GM21390 (cell line): ENCODE results near the gene ZNF219.

Experiments
- ATAC-seq: cut with Tn5 transposase; IDR thresholded peaks from one replicate; pipeline ENCODE4 v1.9.1; 2021; ENCODE audit not compliant: unreplicated experiment

Gene ZNF219

DNA sequence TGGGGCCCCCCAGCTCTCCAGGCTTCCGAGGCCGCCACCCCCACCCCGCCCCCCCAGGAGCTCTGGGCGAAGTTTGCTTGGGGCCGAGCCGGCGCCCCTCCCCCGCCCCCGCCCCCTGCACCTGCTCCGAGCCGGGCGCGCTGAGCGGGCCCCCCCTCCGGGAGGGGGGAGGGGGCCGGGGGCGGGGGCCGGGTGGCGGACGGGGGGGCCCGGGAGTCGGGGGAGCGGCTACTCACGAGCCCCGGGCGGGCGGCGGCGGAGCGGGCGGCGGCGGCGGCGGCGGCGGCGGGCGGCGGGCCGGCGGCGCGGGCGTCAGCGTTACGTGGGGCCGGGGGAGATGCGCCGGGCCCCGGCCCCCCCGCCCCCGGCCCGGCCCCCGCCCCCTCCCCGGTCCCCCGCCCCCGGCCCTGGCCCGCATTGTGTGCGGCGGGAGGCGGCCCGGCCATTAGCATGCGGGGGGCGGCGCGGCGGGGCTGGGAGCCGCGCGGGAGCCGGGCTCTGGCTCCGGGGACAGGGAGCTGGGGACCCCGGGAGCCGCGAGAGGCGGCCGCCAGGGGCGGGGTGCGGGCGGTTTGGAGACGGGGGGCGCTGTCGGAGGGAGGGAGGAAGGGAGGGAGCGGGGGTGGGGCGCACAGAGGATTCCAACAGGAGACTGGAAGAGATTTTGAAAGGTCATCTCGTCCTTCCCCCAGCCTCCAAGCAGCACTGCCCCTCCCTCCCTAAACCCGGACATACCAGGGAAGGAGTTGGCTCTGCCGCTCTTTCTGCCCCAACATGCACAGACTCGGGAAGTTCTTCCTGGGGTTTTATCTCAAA is at the start of gene ZNF219:
Gene ZNF219 (minus strand): TSS at position 580 of the 816 bp plus-strand sequence. CDS start 5,064 bp downstream, outside the sequence.
- no peak for ATAC-seq

DNA sequence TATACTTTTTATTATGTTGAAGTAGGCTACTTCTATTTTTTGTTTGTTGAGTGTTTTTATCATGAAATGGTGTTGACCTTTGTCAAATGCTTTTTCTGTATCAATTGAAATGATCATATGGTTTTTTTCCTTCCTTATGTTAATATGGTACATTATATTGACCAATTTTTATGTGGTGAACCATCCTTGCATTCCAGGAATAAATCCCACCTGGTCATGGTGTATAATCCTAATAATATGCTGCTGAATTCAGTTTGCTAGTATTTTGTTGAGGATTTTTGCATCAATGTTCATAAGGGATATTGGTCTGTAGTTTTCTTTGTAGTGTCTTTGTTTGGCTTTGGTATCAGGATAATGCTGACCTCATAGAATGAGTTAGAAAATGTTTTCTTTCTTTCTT is 47.0 kb upstream of the ZNF219 start:
- ATAC-seq: no peak

DNA sequence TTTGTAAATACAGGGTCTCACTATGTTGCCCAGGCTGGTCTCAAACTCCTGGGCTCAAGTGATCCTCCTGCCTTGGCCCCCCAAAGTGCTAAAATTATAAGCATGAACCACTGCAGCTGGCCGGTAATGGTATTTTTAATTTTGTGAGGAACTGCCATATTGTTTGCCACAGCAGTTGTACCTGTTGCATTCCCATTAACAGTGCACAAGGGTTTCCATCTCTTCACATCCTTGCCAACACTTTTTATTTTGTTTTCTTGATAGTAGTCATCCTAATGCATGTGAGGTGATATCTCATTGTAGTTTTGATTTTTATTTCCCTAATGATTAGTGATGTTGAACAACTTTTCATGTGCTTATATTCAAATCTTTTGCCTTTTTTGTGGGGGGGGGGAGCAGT is 43.9 kb upstream of the ZNF219 start:
- no peak for ATAC-seq

DNA sequence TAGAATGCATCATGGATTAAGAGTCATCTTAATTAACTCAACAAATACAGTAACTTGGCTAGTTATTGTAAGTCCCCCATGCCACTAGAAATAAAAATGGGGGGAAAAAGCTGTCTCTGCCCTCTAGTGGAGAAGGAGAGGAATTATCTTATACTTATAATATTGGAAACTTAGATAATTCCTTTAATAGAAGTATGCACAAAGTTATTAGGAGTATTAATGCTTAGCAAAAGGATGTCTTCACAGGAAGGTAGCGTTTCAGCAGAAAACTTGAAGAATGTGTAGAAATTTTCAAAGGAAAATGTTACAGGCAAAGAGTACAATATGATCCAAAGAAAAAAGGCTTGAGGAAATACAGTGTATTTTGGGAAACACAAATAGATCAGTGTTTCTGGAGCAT is 37.6 kb upstream of the ZNF219 start:
- ATAC-seq: no peak

DNA sequence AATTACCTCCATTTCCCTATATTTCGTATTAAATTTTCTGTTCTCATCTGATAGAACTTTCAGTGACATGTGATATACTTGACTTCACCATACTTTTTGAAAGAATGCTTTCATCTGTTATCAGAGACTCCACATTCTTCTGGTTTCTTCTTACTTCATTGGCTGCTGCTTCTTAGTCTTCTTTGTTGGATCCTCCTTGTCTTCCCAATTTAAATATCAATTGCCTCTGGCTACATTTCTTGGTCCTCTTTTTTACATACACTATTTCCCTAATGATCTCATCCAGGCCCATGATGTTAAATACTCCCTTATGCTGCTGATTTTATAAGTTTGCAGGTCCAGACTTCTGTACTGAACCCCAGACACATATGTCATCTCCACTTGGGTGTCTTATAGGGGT is 35.4 kb upstream of the ZNF219 start:
- no peak for ATAC-seq

DNA sequence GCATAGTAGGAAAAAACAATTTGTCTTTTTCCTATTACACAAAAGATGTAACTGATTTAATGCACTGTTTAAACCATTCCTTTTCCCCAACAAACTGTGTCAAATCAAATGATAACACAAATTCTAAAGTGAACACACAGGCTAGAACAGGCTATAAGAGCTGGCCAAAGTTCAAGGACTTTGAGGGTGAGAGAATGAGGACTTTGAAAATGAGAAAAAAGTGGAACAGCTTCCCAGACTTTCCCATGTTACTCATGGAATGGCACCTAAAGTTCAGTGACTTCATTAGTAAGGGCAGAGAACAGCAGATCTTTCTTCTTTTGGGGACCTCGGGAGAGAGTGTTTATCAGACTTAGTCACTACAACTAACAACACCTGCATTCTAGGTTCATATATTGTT is 25.0 kb upstream of the ZNF219 start:
- no peak for ATAC-seq

DNA sequence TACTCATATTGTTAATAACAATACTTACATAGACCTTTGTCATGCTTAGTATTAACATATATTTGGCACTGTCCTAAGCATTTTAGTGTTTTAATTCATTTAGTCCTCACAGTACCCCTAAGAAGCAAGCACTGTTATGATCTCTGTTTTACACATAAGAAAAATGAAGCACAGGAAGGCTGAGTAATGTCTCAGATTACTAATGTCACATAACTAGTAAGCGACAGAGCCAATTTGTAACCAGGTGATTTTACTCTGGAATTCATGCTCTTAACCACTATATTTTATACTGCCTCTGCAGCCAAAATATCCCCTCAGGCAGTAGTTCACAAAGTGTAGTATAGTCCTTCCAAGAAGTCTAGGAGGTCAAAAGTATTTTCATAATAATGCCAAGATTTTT is 22.7 kb upstream of the ZNF219 start:
- no peak for ATAC-seq

DNA sequence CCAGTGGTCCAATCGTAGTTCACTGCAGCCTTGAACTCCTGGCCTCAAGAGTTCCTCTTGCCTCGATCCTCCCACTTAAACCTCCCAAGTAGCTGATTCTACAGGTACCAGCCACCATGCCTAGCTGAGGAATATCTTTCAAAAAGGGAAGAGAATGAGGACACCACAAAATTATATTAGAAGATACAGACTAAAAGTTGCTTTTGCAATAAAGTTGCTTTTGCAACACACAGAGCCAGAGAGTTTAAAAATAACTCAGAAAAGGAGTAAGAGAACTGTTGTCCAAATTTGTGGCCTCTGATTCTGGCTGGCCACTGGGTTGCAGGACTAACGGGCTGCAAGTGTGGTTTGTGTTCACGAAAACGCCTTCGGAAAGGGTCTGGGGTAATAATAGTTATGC is 22.2 kb upstream of the ZNF219 start:
- no peak for ATAC-seq

DNA sequence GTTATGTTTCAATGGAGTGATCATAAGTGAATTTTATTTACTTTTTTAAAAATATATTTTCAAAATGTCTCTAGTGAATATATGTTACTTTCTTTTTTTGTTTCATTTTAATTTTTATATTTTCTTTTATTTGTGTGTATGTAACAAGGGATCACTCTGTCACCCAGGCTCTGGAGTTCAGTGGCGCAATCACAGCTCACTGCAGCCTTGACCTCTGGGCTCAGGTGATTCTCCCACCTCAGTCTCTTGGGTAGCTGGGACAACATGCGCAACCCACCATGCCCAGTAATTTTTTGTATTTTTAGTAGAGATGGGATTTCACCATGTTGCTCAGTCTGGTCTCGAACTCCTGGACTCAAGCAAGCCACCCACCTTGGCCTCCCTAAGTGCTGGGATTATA is 20.5 kb upstream of the ZNF219 start:
- ATAC-seq: no peak

DNA sequence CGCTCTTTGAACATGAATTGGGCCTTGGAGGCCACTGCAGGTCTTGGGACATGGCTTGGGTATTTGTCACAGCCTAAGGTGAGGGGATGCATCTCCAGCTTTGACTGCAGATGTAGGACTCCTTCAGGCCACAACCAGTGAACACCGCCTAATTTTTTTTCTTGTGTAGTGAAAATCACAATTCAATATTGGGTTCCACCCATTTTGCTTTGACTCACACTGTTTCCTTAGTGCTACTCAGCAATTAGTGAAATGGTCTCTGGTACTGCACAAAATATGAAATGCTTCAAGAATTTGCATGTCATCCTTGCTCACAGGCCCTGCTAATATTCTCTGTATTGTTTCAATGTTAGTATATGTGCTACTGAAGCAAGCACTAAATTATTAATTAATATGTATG is 14.9 kb upstream of the ZNF219 start:
- ATAC-seq: no peak

DNA sequence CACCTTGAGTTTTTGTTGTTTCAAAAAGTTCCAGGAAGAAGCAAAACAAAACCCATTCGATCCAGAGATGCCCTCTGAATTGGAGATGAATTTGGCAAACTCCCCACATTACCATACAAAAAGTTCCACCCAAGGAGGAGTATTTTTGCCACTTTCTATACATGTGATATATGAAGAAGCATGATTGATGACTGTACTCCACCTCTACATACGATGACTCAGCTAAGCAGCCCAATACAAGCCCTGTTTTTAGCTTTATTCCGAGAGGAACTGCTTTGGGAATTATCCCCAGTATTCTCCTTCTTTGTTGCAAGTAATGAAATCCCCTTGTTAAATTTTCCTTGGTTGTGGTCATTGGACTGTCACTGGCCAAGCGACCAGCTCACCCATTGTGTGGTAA is 13.8 kb upstream of the ZNF219 start:
- no peak for ATAC-seq

DNA sequence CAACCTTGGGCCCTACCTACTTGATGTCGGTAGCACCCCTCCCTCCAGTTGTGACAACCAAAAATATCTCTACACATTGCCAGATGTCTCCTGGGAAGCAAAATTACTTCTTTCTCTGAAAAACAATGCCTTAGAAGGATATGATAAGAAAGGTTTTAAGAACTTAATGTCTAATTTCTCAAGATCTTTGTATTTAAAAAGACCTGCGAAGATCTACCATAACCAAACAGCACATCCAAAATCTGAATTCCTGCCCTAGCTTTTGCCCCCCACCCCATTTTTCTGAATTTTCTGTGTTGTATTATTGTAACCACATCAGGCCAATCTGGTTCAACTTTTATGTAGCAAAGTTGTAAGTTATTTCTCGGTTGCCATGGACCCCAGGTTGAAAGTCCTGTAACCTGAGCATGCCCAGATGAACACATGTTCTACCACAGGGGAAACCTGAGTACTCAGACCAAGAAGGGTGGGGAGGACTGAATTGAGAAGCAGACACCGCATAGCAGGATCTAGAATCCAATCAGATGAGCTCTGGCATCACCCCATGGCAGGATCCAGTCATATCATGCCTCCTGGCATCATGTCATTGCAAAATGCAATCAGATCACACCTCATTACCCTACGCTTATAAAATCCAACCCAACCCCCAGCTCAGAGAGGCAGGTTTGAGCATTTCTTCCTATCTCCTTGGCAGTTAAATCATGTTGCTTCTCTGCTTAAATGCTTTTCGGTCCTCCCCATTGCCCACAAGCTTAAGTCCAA is 11.1 kb upstream of the ZNF219 start:
- peak; percentile 47 for ATAC-seq

DNA sequence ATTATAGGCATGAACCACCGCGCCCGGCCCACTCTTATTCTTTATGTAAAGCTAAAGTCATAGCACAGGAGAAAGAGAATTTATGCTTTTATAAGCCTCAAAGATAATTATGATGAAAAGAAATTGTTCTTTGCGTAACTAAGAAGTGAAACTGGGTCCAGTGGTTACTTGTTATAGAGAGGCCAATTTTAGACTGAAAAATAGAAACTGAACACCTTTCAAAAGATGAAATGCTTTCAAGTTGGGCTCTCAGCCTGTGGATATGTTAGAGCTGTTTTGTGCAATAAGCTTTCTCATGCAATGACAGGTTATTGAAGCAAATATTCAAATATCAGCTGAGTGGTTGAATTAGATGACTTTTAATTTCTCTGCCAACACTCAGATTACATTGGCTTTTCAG is 10.3 kb upstream of the ZNF219 start:
- no peak for ATAC-seq

DNA sequence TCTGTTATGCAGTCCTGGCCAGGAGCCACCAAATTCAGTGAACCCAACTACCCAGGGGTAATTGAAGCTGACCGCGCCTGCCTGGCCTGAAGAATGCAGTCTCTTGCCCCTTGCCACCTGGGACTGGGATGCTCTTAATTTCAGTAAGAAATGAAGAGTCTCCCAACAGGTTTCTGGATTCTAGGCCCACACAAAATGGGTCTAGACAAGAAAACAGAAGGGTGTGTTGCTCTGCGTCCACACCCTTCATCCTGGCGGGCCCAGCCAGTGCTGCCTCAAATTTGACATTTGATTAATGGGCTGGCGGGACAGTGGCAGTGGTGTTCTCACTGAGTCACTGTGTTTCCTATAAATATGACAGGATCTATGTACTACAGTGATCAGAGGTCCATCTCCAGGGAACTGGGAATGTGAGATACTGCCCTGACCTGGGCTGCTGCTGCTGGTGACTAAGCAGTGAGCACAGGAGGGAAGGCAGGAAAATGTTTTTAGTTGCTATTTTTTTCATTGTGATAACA is 8.9 kb upstream of the ZNF219 start:
- ATAC-seq: no peak

DNA sequence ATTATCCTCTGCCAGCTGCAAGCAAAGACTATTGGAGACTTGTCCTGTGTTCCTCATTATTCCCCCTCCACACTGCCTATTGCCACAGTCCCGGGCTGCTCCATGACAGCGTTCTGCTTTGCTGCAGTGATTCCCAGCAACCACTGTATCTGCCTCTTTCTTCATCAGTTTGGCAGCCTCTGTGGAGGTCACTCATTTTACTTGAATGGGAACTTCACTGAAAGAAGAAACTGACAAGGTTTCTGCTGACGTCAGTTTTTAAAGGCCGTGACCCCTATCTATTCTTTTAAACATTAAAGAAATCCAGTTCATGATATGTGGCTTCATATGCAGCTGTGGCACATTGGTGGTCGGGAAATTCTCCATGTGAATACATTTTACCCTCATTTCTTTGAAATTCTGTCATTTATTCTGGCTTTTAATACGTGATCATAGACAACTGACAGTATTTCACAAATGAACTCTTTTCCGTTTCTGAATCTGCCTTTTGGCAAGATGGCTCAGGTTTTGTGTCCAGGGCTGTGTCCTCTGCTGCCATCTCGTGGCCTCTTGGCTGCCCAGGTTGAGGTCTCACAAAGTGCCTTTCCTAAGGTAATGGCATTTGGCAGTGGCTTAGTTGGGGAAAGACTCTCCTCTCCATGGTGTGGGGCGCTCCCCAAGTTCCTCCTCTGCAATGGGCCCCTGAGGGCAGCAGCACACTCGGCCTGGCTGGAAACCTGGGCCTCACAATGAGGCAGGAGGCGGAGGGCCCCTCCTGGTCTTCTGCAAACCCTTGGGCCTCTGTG is 8.2 kb upstream of the ZNF219 start:
- ATAC-seq: no peak

DNA sequence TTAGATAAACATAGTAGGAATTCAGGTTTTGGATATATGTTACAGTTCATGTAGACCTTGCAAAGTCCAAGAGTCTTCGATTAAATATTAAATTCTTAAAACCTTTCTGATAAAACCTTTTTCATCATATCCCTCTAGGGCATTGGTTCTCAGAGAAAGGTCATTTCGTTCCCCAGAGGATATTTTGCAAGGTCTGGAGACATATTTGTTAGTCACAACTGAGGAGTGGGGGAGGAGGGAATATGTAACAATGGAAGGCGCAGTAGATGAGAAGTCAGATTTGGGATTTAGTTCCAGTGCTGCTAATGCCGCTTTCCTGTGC is 7.7 kb upstream of the ZNF219 start:
- no peak for ATAC-seq

DNA sequence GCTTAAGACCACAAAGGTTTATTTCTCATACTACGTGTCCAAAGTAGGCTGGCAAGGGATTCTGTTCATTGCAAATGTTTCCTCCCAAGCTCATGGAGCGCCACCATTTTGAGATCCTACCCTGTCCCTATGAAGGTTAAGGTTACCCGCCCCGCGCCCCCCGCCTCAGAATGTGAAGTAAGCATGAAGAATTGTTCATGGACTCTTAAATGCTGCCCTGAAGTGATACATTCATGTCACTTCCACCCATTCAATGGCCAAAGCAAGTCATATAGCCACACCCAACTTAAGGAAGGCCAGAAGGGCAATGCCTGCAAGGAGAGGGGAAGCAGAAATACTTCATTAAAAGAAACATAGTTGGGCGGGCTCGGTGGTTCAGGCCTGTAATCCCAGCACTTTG is 6.6 kb upstream of the ZNF219 start:
- no peak for ATAC-seq

DNA sequence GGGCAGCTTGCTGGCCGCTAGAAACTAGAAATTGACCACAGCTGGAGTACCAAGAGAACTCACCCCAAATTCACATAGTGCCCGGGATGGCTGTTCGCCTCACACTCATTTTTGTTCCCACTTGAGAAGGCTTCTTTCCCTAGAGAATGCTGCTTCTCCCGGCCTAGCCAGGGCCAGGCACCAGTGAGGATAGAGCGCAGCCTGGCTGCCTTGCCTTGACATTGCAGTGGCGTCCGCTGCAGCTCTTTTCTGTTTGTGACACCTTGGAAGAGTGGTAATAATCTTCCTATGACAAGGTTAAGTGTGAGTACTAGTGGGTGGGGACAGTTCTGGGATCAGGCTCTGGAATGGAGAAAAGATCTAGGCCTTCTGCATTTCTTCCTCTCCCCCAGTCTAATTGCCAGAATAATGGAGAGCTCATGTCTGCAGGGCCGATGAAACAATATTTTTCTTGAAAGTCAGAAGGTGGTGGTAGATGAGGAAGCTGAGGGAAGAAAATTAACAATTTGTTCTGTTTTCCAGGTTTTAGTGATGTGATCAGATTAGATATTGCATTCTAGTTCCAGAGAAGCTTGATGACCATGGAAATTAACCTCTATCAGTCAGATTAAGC is 6.1 kb upstream of the ZNF219 start:
- peak; percentile 41 for ATAC-seq

DNA sequence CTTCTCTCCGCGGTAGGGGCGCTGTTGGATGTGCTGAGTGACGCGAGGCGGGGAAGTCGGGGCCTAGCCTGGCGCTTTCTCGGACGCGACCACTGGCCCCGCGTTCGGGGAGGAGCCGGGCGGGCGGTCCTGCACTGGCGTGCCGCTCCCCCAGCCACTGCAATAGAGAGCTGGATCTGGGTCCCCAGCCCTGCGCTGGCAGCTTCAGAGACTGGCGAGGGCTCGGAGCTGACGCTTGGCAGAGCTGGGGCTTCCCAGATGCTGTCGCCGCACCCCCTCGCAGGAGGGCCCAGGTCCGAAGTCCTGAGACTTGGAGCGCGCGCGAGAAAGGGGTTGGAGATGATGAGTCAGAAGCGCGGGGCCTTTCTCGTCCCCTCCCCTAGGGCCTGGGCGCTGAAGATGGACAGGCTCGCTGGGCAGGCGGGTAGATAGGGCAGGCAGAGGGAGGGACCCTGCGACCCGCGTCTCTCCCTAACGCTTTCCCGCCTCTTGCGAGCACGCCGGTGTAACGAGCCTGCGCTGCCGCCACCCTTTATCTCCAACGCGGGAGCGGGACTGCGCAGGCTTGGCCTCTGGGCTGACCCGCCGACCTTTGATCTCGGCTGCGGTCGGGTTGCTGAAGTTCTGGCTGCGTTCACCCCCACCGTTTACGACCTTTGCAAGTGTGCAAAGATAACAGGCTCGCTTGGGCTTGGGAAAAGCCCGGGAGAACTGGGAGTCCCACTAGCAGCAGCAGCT is 5.4 kb upstream of the ZNF219 start:
- peak; percentile 88 for ATAC-seq

DNA sequence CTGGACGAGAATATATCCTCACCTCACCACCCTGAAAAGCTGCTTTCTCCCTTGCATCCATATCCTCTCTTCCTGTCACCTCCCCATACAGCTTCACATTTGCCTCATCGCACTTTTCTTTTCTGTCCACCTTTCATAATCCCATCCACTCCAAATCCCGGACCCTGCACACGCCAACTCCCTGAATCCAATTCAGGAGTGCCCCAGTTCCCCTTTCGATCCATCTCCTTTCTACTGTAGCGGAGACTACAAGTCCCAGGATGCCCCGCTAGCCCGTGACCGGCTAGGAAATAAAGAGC is 4.9 kb upstream of the ZNF219 start:
- no peak for ATAC-seq
